IPS-11a (cell line): ENCODE results near the gene CCDC60.
"Not testable (repeated sequence)": the region's sequence is repeated elsewhere in the genome, so short reads cannot be mapped to it uniquely, and the experiment has no call there.

Source experiments
- H3K4me3 ChIP-seq: one replicate; pipeline ENCODE4 v1.5.1; 2013; ENCODE audit warnings: low read depth, low read length, control low read depth

Gene CCDC60

GRCh38 chr12:119338593-119339363 is 4.2 kb downstream of the CCDC60 start:
- no peak overlapping the region for H3K4me3 ChIP-seq

- H3K4me3 ChIP-seq, result no peak overlapping the region
These were observed 6.0 kb downstream of the CCDC60 start for GRCh38 chr12:119340578-119340977.

- H3K4me3 ChIP-seq, result no peak overlapping the region
These were observed 6.5 kb downstream of the CCDC60 start for GRCh38 chr12:119341020-119341419.

- H3K4me3 ChIP-seq, result no peak overlapping the region
These were observed 7.5 kb downstream of the CCDC60 start for GRCh38 chr12:119341988-119342387.

GRCh38 chr12:119343130-119343529 is 8.6 kb downstream of the CCDC60 start:
- no peak overlapping the region for H3K4me3 ChIP-seq

DNA sequence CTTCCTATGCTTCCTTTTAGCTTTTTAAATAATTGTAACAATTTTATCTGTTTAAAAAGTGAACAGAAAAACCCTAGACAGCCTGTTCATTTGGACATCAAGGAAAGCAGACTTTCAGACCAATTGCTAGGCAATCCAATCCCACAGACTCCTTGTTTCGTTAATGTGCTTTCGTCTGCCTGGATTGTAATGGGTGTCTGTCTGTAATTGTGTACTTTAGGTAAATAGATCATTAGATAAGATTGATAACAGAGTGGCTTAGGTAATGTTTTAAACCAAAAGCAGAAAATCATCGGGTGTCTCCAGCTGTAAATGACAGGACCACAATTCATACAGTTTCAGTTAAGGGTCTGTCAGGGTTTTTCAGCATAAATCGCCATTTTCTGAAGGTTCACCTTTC is 19.6 kb downstream of the CCDC60 start:
- H3K4me3 ChIP-seq, result no peak overlapping the region

- H3K4me3 ChIP-seq, result not testable (repeated sequence)
These were observed 25.8 kb downstream of the CCDC60 start for GRCh38 chr12:119360366-119360765.

GRCh38 chr12:119363037-119363436 is 28.5 kb downstream of the CCDC60 start:
- H3K4me3 ChIP-seq, result no peak overlapping the region

DNA sequence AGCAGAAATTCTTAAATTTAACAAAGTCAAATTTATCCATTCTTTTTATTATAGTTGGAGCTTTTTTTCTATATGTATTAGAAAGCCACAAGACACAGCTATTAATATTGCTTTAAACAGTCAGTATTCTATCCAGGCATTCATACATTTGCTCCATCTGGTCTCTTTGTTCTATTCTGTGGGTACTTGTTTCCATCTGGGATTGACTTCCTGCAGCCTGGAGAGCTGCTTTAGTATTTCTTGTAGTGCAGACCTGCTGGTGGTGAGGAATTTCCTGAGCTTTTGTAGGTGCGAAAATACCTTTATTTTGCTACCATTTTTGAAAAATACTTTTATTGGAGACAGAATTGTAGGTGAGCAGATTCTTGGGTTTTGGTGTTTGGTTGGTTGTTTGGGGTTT is 29.0 kb downstream of the CCDC60 start:
- H3K4me3 ChIP-seq, result no peak overlapping the region

DNA sequence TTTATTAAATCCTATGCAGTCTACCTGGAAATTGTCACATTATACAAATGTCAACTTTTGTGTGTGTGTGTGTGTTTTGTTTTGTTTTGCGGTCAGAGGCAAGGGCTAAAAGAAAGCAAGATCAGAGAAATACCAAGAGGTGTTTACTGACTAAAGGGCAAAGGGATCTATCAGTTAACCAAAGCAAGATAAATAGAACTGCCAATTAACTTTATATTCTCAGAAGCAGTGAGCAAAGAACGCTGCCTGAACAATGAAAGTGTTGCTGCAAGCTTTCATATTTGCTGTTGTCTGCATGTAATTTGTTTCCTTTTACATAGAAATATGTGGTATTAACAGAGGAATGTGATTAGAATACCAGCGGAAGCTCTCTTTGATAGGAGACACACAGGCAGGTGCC is 30.9 kb downstream of the CCDC60 start:
- H3K4me3 ChIP-seq, result no peak overlapping the region

DNA sequence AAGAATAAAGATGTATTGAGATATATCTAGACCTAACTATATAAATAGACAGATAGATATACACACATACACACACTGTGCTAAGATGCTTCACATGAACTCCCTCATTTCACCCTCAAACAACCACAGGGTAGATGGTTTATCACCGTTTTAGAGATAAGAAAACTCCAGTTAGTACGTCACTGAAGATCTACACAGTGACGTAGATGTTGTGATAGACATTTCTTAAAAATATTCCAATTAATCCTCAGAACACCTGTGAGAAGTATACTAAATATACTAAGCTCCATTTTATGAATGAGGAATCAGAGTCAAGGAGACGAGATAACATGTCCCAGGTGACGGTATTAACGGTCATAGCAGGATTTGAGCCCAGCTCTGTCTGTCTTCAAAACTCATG is 31.5 kb downstream of the CCDC60 start:
- H3K4me3 ChIP-seq, result no peak overlapping the region

GRCh38 chr12:119369161-119369560 is 34.6 kb downstream of the CCDC60 start:
- H3K4me3 ChIP-seq, result no peak overlapping the region

DNA sequence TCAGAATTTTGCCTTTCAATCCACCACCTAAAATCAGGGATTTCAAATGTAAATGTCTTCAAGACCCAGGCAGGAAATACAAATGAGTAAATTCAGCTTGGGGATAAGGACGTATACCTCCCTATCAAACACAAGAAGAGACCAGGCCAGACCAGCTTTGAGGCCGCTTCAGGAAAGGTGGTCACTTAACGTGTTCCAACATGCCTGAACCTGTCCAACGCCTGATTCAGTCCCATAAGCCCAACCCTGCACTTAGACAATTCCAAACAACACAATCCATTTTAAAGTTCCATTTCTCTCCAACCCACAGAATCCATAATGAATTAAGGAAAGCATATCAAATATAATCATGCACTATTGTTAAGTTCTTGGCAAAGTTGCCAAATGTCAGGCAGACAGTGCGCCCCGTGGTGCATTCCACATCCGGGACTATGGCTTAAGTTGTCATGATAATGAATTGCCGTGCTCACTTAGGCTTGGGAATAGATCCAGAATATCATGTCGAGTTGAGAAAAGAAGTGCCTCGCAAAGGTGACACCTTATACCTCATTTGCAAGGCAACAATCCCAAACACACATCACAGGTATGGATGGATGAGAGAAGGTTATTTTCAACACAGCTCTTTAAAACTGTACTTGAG is 35.5 kb downstream of the CCDC60 start:
- H3K4me3 ChIP-seq, result no peak overlapping the region

DNA sequence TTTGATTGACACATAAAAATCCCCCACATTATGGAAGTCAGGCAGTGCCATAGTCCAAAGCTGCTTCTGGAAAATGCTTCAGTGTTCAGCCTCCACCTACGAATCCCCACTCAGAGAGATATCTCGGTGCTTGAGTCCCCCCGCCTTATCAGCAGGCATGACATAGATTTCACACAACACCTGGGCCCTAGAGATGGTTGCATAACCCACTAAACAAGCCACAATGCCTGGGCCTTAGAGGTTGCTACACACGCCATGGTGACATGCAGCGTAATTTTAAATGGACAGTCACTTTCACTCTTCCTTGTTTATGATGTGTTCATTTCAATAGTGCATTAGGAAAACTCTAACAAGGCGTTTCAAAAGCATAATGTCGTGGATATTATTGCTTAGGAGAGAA is 38.0 kb downstream of the CCDC60 start:
- H3K4me3 ChIP-seq, result no peak overlapping the region

DNA sequence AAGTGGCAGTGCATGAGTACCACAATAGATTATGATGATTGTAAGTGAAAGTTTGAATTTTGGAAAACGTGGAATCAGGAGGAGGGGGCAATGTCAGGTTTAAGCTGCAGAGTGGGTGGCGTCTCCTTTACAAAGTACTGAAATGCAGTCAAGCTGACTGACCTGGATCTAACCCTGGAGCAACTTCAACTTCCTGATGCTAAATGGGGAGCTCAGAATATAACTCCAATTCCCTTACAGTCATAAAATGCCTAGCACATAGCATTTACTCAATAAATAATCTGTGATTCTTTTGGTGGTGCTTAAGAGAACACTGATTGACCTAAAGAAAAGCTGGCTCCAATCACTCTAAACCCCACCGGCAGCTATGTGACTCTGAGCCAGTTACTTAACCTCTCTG is 38.5 kb downstream of the CCDC60 start:
- no peak overlapping the region for H3K4me3 ChIP-seq

DNA sequence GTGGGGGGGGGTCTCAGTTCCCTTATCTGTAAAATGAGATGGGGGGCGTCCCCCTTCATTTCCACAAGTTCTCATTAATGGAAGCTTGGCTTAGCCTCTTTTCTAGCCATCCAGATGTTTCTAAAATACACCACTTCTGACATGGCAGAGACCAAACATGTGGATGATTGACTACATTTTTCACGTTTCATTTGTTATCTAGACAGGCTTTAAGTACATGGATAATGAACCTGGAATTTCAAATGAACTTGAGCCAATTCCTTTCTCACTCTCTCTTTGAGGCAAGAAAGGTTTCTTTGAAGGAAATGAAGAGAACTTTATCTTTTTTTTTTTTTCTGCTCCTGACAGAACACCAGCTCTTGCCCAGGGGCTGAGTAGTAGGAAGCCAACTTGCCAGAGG is 39.1 kb downstream of the CCDC60 start:
- H3K4me3 ChIP-seq, result no peak overlapping the region

DNA sequence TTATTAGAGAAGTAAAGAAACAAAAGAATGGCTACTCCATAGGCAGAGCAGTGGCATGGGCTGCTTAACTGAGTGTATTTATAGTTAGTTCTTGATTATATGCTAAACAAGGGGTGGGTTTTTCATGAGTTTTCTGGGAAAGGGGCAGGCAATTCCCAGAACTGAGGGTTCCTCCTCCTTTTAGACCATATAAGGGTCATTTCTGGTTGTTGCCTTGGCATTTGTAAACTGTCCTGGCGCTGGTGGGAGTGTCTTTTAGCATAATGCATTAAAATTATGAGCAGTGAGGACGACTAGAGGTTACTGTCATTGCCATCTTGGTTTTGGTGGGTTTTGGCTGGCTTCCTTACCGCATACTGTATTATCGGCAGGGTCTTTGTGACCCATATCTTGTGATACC is 40.1 kb downstream of the CCDC60 start:
- H3K4me3 ChIP-seq, result no peak overlapping the region

DNA sequence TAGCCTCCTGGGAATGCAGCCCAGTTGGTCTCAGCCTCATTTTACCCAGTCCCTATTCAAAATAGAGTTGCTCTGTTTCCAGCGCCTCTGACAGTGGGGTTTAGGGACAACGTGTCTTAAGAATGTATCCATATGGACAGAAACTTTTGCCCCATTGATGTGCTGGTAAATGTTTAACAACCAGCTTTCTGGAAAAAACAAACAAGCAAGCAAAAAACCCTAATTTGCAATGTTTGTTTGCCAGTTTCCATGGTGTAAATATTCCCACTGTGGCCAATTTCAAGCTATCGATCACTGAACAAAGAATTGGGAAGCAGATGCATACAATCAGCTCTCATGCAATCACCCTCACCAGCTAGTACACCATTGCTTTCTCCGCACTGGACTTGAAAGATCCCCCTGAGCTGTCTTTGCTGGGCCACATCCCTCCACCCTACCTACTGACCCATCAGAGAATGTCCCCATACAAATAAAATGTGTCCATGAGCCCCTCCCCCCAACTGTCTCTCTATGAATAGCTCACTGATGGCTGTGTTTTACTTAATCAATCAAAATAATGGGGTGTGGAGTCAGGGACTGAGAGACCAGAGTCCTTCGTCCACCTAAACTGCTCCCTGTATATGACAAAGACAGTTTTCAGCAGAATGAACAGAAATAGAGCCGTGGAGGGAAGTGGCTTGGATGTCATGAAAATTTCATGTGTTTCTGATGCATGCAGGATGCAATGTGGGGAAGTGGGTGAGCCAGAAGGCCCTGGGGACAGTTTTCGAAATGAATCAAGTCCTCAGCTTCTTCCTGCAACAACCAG is 40.8 kb downstream of the CCDC60 start:
- H3K4me3 ChIP-seq, result no peak overlapping the region

- no peak overlapping the region for H3K4me3 ChIP-seq
These were observed 41.3 kb downstream of the CCDC60 start for GRCh38 chr12:119375883-119376190.

GRCh38 chr12:119378903-119379302 is 44.4 kb downstream of the CCDC60 start:
- no peak overlapping the region for H3K4me3 ChIP-seq

DNA sequence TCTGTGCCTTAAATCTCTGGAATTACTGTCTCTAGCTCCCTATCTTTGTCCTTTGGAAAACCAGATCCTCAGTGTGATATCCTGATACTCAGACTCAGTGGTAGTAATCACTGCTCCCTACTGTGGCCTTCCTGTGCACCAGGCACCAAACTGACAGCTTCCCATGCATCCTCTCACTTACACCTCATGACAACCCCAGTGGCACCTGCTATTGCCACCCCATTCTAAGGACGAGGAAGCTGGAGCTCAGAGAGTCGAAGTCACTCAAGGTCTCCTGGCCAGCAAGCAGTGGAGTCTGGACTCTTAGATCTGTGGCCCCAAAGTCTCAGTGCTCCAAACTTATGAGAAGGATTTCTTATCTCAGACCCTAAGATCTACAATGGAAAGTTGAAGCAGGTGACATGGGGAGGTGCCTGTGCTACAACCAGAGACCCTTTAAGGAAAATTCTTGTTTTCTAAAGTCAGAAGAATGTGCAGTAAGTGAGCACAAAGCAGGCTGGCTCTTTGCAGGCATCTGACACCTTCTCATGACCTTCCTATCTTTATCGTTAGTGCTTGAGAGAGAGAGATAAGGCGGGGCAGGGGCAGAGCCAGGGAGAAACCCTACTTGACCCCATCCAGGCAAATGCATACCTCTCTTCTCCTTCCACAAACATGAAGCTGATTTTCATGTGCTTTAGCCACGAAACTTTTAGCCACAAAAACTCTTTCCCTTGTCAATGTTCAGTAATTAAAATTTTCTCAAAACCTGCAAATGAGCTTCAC is 47.1 kb downstream of the CCDC60 start:
- H3K4me3 ChIP-seq, result no peak overlapping the region
